NCI-H460 (cell line): ENCODE data around the gene GOLGB1. TPM values are rescaled to one million over a fixed set of nuclear protein-coding genes. Genes with fewer than 3 reads are reported as not detected.

Source experiments
- DNase-seq: peaks from one replicate; pipeline ENCODE4 v3.0.0-alpha.2; 2016; ENCODE audit warnings: low read depth; ENCODE audit errors: extremely low read depth
- small RNA-seq, 2 experiments: library from RNA; depleted of rRNA; stranded (forward); fragments of <200 nt; gene quantifications; one replicate each; pipeline ENCODE3, GENCODE V24; 2014
- total RNA-seq: library from RNA; depleted of rRNA; stranded (reverse); fragments of >200 nt; shearing (Covaris generic); gene quantifications from 2 replicates; pipeline ENCODE4 v1.2.3, GENCODE V29; 2014; rRNA removed

GOLGB1 gene
- total RNA-seq, 1 experiment from 2014 or later: 15.5 TPM

- no peak for DNase-seq
Observed at GRCh38 chr3:121642601-121643314, 106.8 kb downstream of the GOLGB1 start.

GRCh38 chr3:121641127-121641526 lies 108.4 kb downstream of the GOLGB1 start:
- no peak for DNase-seq

- no peak for DNase-seq
Observed at GRCh38 chr3:121637922-121638321, 111.6 kb downstream of the GOLGB1 start.

- no peak for DNase-seq
Observed at GRCh38 chr3:121630355-121630754, 119.2 kb downstream of the GOLGB1 start.

- DNase-seq: no peak
Observed at GRCh38 chr3:121629601-121630000, 119.9 kb downstream of the GOLGB1 start.

DNA sequence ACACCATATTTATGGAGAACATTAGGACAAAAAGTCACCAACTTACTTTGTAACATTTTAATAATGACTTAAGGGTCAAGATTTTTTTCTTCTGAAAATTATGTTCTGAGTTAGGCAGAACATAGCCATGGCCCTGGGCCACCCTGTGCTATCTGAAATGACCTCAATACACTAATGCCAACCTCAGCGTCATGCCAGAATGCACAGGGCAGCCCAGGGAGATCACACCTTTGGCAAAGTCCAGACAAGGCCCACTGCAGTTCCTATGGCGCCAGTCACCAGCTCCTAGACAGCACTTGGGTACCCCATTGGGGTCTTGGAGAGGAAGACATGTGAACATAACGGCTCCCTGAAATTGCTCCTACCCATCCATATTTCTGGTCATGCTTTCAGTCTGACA lies 121.9 kb downstream of the GOLGB1 start:
- no peak for DNase-seq

DNA sequence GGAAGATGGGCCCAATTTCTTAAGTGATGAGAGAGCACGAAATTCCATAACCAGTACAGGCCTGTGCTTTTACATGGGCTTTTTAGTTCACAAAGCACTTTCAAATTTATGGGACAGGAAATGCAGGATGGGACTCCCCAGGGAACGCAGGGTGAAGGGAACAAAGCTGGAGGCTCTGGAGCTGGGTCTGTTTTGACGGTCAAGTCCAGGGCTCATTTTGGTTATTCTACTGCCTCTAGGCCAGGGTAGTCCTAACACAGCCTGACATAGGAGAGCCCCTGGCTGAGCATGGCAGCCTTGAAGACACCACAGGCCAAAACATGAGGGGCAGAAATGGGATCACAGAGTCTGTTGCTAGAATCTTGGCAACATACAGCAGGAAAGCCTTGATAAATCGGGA lies 122.3 kb downstream of the GOLGB1 start:
- DNase-seq: no peak

DNA sequence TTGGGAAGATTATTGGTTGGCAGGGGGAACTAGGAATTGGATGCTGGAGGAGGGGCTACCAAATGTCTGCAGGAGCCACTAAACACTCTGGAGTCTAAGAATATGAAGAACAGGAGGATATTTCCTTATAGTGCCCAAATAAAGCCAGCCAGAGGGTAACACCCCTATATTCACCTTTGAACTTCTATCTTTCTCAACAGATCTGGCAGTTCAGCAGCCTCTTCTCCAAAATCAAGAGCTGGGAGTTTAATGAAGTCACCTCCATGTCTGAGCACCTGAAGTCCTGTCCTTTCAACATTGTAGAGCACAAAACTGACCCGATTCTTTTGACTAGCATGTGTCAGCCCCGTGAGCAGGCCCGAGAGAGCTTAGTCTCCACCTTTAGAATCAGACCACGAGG lies 123.0 kb downstream of the GOLGB1 start:
- DNase-seq: no peak

DNA sequence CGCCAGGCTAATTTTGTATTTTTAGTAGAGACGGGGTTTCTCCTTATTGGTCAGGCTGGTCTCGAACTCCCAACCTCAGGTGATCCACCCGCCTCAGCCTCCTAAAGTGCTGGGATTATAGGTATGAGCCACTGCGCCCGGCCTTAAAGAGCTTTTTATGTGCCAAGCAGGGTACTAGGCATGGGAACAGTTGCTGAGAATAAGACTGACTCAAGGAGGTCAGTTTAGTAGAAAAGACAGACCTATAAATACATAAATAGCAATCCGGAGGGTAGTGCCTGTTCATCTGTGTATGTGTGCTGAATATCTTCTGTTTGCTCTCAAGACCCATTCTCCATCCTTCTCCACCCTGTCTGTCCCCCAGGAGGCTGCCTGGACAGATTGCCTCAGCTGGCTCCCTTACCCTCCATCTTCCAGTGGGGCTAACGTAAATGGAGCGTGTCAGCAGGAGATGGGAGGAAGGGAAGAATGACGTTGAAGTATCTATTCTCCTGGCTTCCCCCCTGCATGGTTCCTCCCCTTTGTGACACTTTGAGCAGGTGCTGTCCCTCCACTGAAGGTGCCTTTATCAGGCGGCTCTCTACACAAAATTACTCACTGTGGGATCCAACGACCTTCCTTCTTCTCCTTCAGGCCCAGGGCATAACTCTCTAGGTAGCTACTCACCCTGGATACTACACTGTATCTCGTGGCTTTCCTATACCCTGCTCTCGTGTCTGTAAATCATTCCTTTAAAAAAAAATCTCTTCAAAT lies 125.2 kb downstream of the GOLGB1 start:
- DNase-seq: no peak

- DNase-seq: no peak
Observed at GRCh38 chr3:121621491-121621890, 128.1 kb downstream of the GOLGB1 start.

- no peak for DNase-seq
Observed at GRCh38 chr3:121619691-121620090, 129.8 kb downstream of the GOLGB1 start.

Small RNAs within 50 kb of the gene (small RNA-seq; reads per million reads assigned to genes)
- gene RNU4-62P: 0 to 0.06 reads per million in 2 experiments

Other genes with a start within 250 kb of the GOLGB1 start
- gene POLQ, start 203.8 kb downstream of the GOLGB1 start, total RNA-seq: 4.0 and 5.8 TPM in 2 replicates
- not detected in 2 replicates for gene ARGFX, start 181.8 kb downstream of the GOLGB1 start, total RNA-seq
- gene FBXO40, start 156.4 kb downstream of the GOLGB1 start, total RNA-seq: not detected in 2 replicates
- 3.8 and 7.3 TPM in 2 replicates for gene HCLS1, start 88.8 kb downstream of the GOLGB1 start, total RNA-seq
- gene IQCB1, start 85.3 kb upstream of the GOLGB1 start, total RNA-seq: 18.0 and 21.4 TPM in 2 replicates
- 1.7 and 2.3 TPM in 2 replicates for gene EAF2, start 85.5 kb upstream of the GOLGB1 start, total RNA-seq
- 0.25 and 1.4 TPM in 2 replicates for gene SLC15A2, start 144.7 kb upstream of the GOLGB1 start, total RNA-seq